SW 1271 (cell line): ENCODE measurements around the gene SOWAHC.
"Not testable (repeated sequence)": the region's sequence is repeated elsewhere in the genome, so short reads cannot be mapped to it uniquely, and the experiment has no call there.

Experiments
- DNase-seq, 2 experiments: peaks; one replicate each; lab custom pipeline; 2025; lab: John Stamatoyannopoulos, UW

The SOWAHC gene

GRCh38 chr2:109613922-109614714 lies at the start of gene SOWAHC, which contains the start of gene SEPTIN10:
SOWAHC (plus strand) TSS chr2:109614364; CDS start chr2:109614490, 126 bp downstream.
SEPTIN10 (minus strand) TSS chr2:109613966; CDS start chr2:109613827, 139 bp downstream.
- peak; percentile 99 for DNase-seq

- no peak for DNase-seq
Observed at GRCh38 chr2:109575373-109575772, 38.8 kb upstream of the SOWAHC start.

DNA sequence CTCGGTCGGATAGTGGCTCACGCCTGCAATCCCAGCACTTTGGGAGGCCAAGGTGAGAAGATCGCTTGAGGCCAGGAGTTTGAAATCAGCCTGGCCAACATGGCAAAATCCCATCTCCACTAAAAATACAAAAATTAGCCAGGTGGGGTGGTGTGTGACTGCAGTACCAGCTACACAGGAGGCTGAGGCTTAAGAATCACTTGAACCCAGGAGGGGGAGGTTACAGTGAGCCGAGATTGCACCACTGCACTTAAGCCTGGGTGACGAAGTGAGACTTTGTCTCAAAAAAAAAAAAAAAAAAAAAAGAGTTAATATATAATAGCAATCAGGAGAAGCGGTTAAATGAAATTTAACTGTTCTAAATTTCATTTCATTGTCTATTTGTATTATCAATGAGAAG lies 36.5 kb upstream of the SOWAHC start:
- not testable (repeated sequence) for DNase-seq

DNA sequence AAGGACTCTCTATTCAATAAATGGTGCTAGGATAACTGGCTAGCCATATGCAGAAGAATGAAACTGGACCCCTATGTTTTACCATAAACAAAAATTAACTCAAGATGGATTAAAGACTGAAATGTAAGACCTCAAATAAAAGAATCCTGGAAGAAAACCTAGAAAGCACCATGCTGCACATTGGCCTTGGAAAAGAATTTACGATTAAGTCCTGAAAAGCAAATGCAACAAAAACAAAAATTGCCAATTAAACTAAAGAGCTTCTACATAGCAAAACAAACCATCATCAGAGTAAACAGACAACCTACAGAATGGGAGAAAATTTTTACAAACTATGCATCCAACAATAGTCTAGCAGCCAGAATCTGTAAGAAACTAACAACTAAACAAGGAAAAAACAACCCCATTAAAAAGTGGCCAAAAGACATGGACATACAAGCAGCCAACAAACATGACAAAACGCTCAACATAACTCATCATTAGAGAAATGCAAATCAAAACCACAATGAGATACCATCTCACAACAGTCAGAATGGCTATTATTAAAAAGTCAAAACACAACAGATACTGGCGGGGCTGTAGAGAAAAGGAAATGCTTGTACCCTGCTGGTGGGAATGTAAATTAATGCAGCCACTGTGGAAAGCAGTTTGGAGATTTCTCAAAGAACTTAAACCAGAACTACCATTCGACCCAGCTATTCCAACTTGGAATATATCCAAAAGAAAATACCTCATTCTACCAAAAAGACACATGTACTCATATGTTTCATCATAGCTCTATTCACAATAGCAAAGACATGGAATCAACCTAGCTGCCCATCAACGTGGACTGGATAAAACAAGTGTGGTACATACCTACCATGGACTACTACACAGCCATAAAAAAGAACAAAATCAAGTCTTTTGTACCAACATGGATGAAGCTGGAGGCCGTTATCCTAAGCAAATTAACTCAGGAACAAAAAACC lies 31.0 kb upstream of the SOWAHC start:
- DNase-seq, result no peak

DNA sequence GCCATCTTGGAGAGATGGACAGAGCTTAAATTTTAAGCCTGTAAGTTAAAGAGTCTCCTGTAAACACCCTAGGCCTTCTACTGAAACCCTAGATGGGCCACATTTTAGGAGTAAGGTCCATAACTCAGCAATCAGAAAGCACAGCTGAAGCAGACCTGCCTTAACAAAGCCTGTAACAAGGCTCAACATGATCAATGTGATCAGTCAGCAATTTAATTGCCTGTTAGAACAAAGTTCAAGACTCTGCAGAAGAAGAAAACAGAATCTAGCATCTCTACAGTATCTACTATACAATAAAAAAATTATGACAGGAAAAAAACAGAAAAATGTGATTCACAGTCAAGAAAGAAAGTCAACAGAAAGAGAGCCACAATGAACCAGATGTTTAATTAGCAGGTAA lies 27.5 kb upstream of the SOWAHC start:
- no peak for DNase-seq

- no peak for DNase-seq
Observed at GRCh38 chr2:109591206-109591605, 23.0 kb upstream of the SOWAHC start.

- no peak for DNase-seq
Observed at GRCh38 chr2:109592905-109593304, 21.3 kb upstream of the SOWAHC start.

DNA sequence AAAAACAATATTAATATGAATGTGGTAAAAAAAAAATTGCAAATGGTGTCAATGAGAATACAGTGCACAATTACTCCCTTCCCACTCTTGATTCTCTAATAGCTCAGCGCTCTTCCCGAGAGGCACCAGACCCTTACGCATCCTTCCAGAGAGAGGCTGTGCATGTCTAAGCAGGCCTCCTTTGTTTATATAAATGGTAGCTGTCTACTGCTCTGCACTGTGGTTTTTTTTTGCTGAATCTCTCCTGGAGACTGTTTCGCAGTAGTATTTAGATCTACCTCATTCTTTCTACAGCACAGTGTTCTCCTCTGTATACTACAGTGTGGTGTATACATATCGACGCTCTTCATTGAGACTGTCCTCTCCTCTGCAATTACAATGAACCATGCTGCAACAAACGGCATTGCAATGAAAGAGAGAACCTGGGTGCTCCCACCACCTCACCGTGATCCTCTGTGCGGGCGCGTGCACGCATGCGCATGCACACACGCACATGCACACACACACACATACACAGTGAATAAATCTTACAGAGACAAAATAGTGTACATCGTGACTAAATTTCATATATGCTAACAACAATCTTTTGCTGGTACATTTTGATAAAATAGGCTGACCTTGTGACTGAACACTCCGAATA lies 19.8 kb upstream of the SOWAHC start:
- no peak for DNase-seq

DNA sequence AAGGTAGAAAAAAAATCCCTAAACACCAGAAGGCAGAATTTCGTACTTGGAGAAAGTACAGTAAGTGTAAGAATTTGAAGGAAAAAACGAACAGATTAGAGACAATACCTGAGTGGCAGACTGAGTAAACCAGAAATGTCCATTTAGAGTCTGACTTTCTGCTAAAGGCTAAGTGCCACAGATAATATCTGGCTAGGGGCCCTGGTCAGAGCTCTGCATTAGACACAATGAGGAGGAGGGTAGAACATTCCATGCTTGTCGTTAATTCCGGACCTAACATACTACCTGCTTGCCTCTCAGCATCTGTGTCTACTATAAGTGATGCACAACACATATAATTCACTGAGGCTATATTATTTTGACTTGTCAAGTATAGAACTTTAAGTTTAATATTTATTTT lies 18.5 kb upstream of the SOWAHC start:
- no peak for DNase-seq

- no peak for DNase-seq
Observed at GRCh38 chr2:109597283-109597682, 16.9 kb upstream of the SOWAHC start.

DNA sequence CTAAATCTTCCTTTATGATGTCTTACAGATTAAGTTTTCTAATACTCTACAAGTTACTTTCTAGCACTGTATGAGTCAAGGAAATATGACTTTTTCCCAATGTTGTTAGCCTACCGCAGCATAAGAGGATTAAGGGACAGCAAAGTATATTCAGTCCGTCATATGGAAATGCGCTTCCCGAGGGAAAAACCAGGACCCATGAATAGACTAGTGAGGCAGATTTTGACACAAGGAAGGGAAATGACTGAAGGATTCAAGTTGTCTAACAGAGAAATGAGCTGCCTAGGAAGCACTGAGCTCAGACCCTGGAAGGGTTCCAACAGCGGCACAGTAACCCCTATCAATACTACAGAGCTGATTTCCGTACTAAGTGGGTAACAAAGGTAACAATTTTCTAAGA lies 12.4 kb upstream of the SOWAHC start:
- no peak for DNase-seq

GRCh38 chr2:109602617-109603188 lies 11.5 kb upstream of the SOWAHC start:
- DNase-seq, result no peak

DNA sequence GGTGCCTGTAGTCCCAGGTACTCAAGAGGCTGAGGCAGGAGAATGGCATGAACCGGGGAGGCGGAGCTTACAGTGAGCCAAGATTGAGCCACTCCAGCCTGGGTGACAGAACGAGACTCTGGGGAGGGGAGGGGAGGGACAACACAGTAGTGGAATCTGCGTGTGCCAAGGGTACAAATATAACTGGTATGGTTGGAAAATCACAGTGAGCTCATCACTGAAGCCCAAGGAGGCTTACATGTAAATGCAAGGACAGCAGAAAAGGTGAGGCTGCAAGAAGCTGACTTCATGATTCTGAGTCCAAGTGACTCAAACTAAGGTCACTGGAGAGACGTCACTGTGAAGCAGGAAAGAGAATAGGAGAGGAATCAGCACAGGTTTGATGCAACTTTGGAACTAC lies 9.6 kb upstream of the SOWAHC start:
- peak; percentile 70 to 74 for DNase-seq

- no peak for DNase-seq
Observed at GRCh38 chr2:109607766-109608165, 6.4 kb upstream of the SOWAHC start.

DNA sequence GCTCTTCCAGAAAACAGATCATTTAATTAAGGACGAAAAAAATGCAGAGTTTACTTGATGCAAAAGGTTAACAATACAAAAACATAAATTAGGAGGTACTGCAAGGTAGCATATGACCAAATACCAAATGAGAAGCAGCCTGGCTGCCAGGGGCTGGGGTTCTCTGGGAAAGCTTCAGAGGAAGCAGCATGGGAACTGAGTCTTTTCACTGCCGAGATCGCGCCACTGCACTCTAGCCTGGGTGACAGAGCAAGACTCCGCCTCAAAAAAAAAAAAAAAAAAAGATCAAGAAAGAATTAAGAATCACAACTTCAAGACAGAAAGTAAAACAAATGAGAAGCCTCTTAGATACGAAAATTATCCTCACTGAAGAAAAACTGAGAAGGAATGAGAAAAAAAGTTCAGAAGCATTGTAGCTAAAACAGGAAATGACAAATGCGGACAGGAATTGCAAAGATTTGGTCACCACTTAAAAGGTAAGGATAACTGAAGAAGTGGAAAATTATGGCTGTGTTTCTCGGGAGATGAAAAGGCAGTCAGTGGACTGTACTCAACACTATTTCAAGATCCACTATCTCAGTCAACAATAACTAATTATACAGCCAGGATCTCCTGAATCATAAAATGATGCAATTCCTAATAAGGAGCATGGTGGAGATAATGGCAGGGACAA lies 4.7 kb upstream of the SOWAHC start:
- peak; percentile 36 to 84 for DNase-seq

DNA sequence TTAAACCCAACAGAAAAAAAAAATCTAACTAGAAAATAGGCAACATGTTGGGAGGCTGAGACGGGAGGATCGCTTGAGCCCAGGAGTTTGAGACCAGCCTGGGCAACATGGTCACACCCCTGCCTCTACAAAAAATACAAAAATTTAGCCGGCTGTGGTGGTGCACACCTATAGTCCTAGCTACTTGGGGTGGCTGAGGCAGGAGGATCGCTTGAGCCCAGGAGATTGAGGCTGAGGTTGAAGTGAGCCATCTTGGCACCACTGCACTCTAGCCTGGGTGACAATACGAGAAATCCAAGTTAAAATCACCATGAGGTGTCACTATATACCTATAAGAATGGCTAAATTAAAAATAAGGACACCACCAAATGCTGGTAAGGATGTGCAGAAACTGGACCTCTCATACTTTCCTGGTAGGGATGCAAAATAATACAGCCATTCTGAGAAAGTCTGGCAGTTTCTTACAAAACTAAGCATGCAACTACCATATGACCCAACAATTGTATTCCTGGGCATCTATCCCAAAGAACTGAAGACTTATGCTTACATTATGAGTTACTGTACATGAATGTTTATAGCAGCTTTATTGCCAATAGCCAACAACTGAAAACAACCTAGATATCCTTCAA lies 2.6 kb upstream of the SOWAHC start:
- DNase-seq, result peak in 1 of 2 experiments; percentile 58

DNA sequence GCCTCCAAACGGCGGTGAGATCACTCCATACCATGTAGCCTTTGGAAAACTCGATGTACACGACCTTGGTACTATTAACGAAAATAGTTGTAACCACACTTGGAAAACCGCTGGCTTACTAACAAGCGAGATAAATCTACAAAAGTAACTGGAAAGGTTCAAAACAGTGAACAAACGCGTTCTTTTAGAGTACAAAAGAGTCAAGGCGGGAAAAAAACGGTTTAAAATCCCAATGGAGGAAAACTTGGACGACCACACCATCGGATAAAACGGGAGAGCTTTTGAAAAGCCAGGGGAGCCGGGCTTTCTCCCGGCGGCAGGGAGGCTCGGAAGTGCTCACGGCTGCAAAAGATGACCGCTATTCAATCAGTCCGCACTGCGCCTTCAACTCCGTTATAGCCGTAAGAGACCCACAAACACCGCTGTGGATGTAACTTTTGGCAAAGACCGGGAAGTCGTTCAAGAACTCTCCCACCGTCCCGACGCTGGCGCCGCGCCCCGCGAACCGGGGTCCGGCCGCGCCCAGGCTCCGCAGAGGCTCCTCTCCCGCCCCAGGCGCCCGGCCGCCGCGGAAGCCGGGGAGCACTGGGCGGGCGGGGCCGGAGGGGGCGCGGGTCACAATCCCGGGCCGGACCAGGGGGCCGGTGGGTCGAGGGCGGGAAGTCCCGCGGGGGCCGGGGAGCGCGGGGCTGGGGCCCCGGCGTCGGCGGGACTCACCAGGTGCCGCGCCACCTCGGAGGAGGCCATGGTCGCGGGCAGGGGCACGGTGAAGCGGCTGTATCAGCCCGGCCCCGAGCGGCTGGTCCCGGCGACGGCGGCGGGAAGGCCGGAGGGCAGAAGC lies 863 bp upstream of the SOWAHC start:
- peak in 1 of 2 experiments; percentile 72 for DNase-seq

DNA sequence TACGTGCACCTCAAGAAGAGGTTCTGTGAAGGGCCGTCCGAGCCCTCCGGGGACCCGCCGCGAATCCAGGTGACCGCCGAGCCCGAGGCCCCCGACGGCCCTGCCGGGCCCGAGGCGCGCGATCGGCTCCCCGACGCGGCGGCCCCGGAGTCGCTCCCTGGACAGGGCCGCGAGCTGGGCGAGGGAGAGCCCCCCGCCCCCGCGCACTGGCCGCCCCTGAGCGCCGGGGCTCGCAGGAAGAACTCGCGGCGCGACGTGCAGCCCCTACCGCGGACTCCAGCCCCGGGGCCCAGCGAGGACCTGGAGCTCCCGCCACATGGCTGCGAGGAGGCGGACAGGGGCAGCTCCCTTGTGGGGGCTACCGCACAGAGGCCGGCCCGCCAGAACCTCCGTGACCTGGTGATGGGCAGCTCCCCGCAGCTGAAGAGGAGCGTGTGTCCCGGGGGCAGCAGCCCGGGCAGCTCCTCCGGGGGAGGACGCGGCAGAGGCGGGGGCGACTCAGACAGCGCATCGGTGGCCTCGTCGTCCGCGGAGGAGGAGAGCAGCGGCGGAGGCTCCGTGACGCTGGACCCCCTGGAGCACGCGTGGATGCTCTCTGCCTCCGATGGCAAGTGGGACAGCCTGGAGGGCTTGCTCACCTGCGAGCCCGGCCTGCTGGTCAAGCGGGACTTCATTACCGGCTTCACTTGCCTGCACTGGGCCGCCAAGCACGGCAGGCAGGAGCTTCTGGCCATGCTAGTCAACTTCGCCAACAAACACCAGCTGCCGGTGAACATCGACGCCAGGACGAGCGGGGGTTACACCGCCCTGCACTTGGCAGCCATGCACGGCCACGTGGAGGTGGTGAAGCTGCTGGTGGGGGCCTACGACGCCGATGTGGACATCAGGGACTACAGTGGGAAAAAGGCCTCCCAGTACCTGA lies 812 bp downstream of the SOWAHC start:
- no peak for DNase-seq

DNA sequence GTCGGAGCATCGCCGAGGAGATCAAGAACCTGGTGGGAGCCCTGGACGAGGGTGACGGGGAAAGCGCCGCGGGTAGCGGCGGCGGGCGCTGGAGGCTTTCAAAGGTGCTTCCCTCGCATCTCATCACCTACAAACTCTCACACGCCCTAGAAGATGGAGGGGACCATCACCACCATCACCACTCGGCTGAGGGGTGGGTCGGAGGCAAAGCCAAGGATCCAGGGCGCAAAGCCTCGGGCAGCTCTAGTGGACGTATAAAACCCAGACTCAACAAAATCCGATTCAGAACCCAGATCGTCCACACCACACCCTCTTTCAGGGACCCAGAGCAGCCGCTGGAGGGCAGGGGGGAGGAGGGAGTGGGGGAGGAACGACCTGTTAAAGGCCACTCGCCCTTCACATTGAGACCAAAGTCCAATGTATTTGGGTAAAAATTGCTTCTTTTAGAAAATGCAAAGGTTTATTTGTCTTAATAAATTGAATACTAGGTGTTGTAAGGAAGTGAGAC lies 1.5 kb downstream of the SOWAHC start:
- DNase-seq, result no peak
